Stimulated activated CD4-positive, alpha-beta T cell treated with anti-CD3 and anti-CD28 coated beads, Interleukin-4, amount 100 ng/mL, for 48 hours (primary cell): Measurements from ENCODE around the gene SLC9A4.

ENCODE experiments used
- DNase-seq, 2 donors: peaks; one replicate each; pipeline ENCODE4 v3.0.0-alpha.2; 2020; ENCODE audit warnings: low read depth in 2 of 2

Gene SLC9A4

DNA sequence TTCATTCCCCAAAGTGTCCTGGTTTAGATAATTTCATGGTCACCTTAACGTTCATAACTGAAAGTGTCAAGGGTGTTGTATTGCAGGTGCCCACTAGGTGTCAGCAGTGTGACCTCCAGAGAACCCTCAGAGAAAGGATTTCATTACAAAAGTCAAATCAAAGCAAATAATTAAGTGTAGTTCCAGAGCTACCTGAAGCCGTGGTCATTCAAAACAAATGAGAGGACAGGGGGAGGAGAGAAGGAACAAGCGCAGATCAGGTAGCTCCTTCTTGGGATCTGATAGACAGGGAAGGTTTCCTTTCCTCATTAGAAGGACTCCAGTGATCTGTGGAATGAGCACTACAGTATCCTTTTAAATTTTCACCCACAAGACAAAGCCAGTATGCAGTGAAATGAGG, at the start of gene SLC9A4:
TSS of gene SLC9A4 (plus strand) at position 207 of the 400 bp plus-strand sequence. CDS start 534 bp downstream, outside the sequence.
- DNase-seq, result peak; percentile 40 to 53

DNA sequence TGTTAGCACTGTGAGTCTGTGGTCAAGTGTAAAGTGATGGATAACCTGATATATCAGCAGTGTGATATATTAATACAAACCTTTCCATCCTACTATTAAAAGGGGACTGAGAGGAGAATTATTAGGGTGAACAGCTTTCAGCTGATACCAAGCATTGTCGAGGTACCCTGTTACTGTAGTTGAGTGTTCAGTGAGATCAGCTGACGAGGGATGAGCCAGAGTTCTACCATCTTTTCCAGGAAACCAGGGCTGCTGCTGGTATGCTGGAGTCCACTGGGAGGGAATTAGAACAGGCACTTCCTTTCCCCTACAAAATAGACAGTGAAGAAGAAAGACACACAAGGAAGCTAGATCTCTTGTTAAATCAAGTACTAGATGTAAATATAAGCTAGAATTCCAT, 49.7 kb upstream of the SLC9A4 start:
- DNase-seq, result no peak

DNA sequence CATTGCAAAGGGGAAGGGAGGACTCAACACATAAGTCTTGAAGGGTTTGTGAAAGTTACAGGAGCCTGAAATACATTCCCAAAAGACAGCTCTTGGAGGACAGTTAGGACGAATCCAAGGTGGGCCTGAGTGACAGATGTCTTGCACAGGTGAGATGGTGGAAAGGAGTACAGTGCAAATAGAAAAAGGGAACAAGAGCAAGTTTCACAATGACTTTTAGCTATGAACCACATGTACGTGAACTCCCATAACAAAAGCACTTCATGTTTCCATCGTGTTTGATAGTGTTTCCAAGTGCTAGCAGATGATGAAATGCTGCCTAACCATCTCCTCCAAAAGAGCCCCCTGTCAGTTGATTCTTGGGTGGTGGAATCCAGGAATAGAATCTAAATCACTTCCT, 48.3 kb upstream of the SLC9A4 start:
- no peak for DNase-seq

DNA sequence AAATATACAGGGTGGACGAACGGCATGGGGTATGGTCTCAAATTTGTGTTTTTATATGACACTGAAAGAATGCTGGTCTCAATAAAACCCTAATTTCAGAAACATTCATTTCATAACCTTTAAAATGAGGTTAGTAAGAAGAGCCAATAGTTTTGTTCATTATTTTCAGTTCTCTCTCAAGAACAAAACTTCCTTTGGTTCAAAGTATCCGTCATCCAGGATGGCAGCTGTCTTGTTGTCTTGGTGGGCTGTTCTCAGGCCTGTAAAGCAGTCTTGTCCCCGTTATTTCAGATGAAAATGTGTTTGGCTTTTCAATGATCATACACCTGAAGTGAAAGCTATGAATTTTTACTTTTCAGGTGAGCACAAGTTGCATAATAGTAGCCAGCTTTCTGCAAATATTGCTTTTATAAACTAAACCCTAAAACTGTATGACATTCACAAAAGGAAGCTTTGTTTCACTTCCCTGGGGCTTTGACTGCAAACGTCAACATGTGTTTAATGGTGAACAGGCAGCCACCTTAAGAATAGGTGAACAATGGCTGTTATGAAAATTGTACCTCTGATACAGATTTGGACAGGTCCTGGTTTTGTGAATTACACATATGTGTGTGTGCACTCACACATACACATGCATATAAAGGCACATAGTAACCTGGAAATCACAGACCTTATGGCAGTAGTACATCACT, 47.4 kb upstream of the SLC9A4 start:
- DNase-seq, result no peak

DNA sequence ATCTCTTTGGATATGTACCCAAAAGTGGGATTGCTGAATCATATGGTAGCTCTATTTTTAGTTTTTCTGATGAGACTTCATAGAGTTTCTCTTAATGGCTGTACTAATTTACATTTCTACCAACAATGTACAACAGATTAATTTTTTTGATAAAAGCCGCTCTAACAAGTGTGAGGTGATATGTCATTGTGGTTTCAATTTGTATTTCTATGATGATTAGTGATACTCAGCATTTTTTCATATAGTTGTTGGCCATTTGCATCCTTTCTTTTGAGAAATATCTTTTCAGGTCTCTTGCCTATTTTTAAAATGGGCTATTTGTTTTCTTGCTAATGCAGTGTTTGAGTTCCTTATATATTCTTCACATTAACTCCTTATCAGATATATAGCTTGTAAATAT, 45.8 kb upstream of the SLC9A4 start:
- DNase-seq, result no peak

DNA sequence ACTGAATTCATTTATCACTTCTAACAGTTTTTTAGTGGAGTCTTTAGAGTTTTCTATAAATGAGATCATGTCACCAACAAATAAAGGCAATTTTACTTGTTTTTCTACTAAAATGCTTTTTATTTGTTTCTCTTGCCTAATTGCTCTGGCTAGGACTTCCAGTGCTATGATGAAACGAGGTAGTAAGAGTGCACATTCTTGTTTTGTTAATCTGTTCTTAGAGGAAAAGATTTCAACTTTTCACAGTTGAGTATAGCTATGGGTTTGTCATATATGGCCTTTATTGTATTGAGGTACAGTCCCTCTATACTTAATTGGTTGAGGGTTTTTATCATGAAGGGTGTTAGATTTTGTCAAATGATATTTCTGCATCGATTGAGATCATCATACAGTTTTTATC, 44.5 kb upstream of the SLC9A4 start:
- DNase-seq, result no peak

DNA sequence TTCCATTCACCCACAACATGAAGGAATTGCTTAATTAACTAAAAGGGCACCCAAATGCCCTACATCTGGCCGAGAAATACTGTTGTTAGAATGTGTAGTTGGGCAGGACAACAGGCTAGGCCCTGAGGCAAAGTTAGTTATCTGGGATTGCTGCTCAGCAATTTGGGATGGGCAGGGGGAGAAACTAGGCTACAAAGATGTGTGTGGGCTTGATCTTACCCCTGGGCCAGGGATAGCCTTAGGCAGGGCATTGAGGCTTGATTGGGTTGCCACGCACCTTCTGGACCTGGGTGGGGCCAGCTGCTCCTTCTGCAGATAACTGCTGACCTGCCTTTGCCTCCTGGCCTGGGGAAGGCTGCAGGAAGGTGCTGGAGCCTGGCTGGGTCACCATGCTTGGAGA, 40.6 kb upstream of the SLC9A4 start:
- DNase-seq, result no peak

DNA sequence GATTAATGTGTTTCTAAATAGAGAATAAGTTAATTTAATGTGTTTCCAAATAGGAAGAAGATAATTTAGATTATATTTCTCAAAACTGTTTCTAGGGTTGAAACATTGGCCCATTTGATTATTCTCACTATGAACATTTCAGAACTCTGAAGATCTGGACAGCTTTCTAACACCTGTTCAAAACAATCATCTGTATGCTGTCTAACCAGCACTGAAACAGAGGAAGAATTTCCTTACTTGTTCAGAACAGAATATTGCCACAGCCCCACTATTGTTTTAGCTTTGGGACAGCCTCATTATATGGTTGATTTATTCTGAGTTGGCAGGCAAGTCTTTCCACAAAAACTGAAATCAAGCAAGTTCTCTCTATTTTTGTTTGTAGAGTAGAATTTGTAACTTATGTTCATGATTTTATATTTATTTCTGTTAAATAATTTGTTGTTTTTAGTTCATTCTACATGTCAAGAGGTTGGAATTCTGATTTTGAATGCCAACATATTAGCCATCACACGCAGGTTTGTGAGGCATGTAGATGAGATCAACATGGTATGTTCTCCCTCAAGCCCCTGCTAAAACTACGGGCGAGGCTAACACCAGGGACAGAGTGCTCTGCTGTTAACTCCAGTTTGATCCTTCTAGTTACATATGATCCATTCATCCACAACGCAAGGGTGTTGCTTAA, 38.9 kb upstream of the SLC9A4 start:
- DNase-seq, result no peak

DNA sequence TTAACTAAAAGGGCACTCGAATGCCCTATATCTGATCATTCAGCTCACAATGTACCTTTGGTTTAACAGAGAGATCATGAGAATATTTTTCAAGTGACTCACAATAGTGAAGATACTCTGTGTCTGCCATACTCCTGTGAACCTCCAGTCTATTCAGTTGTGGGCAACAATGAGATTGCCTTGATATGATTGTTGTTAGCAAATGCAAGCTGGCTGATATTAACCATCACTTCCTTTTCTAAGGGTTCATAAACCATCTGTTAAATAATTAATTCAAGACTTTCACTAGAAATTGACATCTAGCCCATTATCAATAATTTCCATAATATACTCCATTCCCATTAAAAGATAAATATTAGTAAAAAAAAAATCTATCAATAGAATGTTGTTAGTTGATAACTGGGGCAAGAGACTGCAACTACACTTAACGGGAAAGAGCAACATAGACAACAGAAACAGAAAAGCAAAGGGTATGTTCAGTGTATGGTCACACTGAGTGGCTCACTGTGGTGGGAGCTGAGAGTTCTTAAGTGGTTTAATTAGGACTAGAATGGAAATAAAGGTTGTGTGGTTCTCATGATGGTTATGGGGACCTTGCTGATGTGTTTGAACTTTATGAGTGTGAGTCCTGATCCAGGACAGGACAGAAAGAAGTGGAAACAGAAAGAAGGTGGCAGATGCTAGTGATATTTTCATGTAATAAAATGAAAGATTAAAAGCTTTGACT, 38.2 kb upstream of the SLC9A4 start:
- no peak for DNase-seq

- DNase-seq, result no peak
Observed at GRCh38 chr2:102435741-102436140, 37.3 kb upstream of the SLC9A4 start.

DNA sequence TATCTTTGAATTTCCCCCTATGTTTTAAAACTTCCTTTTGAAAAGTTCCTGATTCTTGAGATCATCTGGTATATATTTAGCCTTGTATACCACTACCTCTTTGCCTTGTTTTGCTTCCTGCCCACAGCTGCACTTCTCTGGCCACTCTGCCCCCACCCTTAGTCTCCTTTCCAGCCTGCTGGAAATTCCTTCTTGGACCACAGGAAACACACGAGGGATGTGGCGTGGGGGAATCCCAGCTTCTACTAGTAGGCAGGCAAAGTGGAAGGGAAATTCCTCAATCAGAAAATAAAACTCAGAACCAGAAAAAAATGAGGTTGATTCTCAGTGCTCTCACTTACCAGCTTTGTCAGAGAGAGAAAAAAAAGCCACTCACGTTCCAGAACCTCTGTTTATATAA, 36.7 kb upstream of the SLC9A4 start:
- DNase-seq, result peak in 1 of 2 donors; percentile 23

DNA sequence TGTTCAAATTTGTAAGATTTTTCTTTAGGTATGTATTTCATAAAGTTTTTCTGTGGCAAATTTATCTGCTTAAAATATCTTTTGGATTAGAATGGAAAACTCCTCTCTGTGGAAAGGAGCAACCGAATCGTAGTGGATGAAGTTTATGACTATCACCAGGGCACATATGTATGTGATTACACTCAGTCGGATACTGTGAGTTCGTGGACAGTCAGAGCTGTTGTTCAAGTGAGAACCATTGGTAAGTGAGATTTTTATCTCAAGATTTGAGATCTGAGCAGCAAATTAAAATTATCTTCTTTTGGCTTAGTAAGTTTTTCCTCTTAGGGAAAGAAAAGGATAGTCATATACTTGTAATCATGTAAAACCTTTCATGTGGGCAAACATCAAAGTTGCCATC, 35.9 kb upstream of the SLC9A4 start:
- DNase-seq, result no peak

DNA sequence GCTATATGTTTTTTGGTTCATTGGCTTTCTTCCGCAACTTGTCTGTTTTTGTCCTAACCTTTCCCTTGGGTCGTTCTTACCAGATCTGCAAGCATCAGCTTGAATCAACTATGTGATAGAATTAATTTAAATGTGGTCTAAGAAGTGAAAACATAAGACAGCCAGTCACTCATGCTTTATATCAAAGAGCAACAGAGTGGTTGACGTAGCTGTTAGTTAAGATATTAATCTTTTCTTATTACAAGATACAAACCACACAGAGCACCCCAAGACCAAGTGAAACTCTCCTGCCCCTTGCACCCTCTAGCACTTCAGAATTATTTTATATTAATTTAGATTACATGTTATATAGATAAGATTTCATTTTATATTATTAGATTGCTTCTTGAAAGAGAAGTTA, 34.9 kb upstream of the SLC9A4 start:
- DNase-seq, result no peak

GRCh38 chr2:102438578-102438977, 34.4 kb upstream of the SLC9A4 start:
- DNase-seq, result no peak

DNA sequence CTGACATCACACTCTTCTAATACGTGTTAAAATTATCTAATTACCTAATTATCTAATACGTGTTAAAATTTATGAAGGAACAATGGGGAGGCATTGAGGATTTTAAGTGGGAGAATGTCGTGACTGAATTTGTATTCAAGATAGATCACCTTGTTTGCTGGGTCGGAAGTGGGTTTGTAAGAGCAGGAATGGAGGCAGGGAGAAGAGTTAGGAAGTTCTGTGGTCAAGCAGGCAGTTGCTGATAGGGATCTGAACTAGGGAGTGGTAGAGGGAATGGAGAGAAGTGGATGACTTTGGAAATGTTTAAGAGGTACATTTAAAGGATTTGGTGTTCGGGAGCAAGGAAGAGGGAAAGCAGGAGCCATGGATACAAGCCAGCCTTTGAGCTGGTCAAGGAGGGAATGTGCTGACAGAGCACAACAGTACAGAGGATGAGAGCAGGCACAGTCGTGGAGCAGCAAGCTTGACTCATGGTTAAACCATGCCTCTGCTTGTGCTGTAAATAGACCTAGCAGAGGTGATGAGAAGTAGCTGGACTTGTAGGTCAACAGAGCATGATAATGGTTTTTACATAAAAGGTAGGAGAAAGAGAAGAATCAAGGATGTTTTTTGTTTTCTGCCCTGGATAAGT, 33.8 kb upstream of the SLC9A4 start:
- no peak for DNase-seq

- DNase-seq, result no peak
Observed at GRCh38 chr2:102442967-102443828, 29.8 kb upstream of the SLC9A4 start.

DNA sequence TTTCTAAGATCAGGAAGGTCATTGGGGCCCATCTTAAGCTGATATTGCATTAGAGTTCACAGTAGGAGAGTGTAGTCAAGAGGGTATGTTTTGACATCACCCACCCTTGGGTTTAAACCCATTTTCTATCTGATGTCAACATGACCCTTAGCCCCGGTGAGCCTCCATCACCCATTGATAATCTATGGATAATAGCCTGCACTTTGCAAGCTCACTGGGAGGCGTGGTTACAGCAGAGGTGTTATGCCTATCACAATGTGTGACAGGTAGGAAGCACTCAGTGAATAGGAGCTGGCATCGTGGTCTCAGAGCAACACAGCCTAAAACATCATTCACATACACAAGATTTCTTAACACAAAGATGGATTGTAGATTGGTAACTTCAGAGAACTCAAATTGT, 28.8 kb upstream of the SLC9A4 start:
- DNase-seq, result no peak

GRCh38 chr2:102446936-102447335, 26.1 kb upstream of the SLC9A4 start:
- DNase-seq, result no peak

DNA sequence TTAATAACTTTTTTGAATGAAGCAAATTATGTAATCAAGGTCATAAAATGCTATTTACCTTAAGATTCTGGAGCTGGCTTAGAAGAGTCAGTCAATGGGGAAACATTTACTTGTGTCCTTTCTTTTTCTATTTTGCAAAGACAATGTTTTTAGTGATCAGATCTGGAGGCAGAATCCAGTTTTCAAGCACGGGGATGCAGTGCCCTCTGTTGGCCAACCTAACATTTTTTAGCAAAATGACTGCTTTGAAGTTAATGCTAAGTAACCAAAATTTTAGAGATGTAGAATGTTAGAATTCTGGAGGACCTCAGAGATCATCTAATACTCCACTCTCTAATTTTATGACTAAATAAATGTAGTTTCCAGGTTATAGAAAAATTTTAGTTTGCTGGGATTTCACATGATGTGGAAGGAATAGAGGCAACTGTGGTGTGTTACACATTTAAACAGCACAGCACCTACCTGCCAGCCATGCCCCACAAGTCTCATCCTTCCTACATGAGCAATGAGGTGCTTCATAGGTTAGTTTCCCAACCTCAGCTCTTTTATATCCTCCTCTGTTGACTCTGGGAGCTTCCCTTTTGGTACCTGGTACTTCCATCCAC, 23.6 kb upstream of the SLC9A4 start:
- DNase-seq, result peak; percentile 61 to 62

DNA sequence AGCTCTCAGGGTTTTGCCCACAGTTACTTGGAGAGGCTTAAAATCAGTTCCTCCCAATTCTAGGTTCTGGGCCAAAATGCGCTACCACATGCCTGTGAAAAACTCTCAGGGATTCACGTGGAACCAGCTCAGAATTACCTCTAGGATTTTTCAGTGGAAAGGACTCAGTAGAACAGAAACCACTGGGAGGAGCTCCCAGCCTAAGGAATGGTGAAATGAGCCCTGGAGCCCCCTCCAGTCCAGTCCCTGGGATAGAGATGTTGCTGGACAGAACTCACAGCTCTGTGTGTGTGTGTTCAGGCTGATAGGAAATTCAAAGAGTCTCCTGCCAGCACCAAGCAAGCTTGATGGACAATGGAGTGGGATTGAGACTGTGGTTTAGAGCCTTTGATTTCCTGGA, 21.1 kb upstream of the SLC9A4 start:
- DNase-seq, result no peak

DNA sequence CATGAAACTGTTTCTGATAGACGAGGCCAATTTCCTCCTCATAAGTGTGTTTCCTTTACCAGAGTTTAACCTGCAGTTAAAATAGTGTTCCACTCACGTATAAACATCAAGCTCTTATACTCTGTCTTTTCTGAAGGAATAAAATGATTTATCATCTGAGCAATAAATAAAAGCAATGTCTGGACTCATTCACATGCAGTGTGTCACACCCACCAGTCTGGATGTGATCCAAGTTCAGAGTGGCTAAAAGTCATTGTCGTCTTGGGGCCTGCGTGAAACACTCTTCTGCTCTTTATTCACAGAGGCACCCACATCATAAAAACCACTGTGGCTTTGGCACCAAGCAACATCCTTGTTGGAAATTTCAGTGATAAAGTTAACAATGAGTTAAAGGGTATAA, 19.5 kb upstream of the SLC9A4 start:
- DNase-seq, result no peak
